Prostate gland (tissue), 2 donors: Measurements from ENCODE around the gene FGF22. TPM values are rescaled to one million over a fixed set of nuclear protein-coding genes. Genes with fewer than 3 reads are reported as not detected.

Experiments used
- DNase-seq: peaks from one replicate; pipeline ENCODE4 v3.0.0-alpha.2; 2019; ENCODE audit warnings: low spot score
- H3K27ac ChIP-seq, 2 donors: fragments of 200-600 bp; sonication (generic); 2 replicates each; pipeline ENCODE4 v1.5.1; 2017 to 2019
- H3K27me3 ChIP-seq: fragments of 200-600 bp; sonication (generic); replicated peaks from 2 replicates; pipeline ENCODE4 v1.5.1; 2019; ENCODE audit not compliant: insufficient read depth
- H3K36me3 ChIP-seq, 2 donors: fragments of 200-600 bp; sonication (generic); 1 replicate in 1 of 2; 2 replicates in 1 of 2; pipeline versions ENCODE4 v1.5.1 to v1.8.1; 2017 to 2019
- H3K4me1 ChIP-seq: fragments of 200-600 bp; sonication (generic); replicated peaks from 2 replicates; pipeline ENCODE4 v1.5.1; 2019
- H3K4me3 ChIP-seq, 2 donors: fragments of 200-600 bp; sonication (generic); 2 replicates each; pipeline ENCODE4 v1.5.1; 2017 to 2019
- H3K9me3 ChIP-seq: fragments of 200-600 bp; sonication (generic); 2 replicates; pipeline ENCODE4 v1.5.1; 2017
- CTCF ChIP-seq, 4 experiments: fragments of 200-600 bp in 2 of 4; fragments of 450-650 bp in 2 of 4; sonication (generic) in 2 of 4; IDR thresholded peaks; 1 replicate in 3 of 4; 2 replicates in 1 of 4; pipeline ENCODE4 v1.5.1; 2016 to 2019; ENCODE audit warnings: antibody characterized with exemption in 4 of 4, mild to moderate bottlenecking in 2 of 4, moderate library complexity in 2 of 4
- POLR2A ChIP-seq: fragments of 450-650 bp; IDR thresholded peaks from one replicate; pipeline ENCODE4 v1.6.1; 2016; ENCODE audit warnings: antibody characterized with exemption, mild to moderate bottlenecking
- POLR2AphosphoS5 ChIP-seq: sonication (generic); formaldehyde crosslinking; IDR thresholded peaks from one replicate; pipeline ENCODE4 v1.6.1; 2017; ENCODE audit warnings: antibody characterized with exemption
- WGBS: methylation state at CpG from one replicate; pipeline ENCODE4 v1.1.5; 2018; 5-methylcytosine and 5-hydroxymethylcytosine counted together
- intact Hi-C: fragments of 100-400 bp; cut with DNase I; formaldehyde crosslinking; loops from one replicate; pipeline ENCODE4 v1.14.2; 2022
- total RNA-seq, 2 donors: library from RNA; depleted of rRNA; stranded (reverse); fragments of >200 nt; gene quantifications; one replicate each; pipeline ENCODE4 v1.1.0, GENCODE V29; 2016

FGF22 gene
- total RNA-seq, 2 donors from 2014 or later: 4.4 TPM; not detected in 1

GRCh38 chr19:592101-592500 lies 47.6 kb upstream of the FGF22 start:
- Histone ChIP-seq H3K27ac (no peak overlapping the region), H3K27me3 (peaks cover 9% of the 10 kb centered on the region), H3K4me1 (peaks cover 5% of the 10 kb centered on the region), H3K36me3 (no peaks in the 10 kb centered on the region), H3K4me3 (no peak overlapping the region), H3K9me3 (no peaks in the 10 kb centered on the region)
- no peak for TF ChIP-seq POLR2AphosphoS5
- no peak for TF ChIP-seq CTCF (IDR thresholded peaks at IDR 0.05)
- WGBS: 86% methylated on average over 12 of the region's 19 CpGs
- intact Hi-C loops: no loop called here
- DNase-seq: no peak

GRCh38 chr19:593055-593454 lies 46.6 kb upstream of the FGF22 start:
- Histone ChIP-seq H3K4me1 (peaks cover 3% of the 10 kb centered on the region), H3K36me3 (no peaks in the 10 kb centered on the region), H3K4me3 (no peak overlapping the region), H3K27ac (no peak overlapping the region), H3K9me3 (no peaks in the 10 kb centered on the region), H3K27me3 (peaks cover 9% of the 10 kb centered on the region)
- TF ChIP-seq POLR2AphosphoS5 (no peak), CTCF (IDR thresholded peaks at IDR 0.05) (no peak), POLR2A (no peak)
- DNase-seq: no peak
- 87% methylated on average over 18 of the region's 18 CpGs for WGBS
- intact Hi-C loops: no loop called here

DNA sequence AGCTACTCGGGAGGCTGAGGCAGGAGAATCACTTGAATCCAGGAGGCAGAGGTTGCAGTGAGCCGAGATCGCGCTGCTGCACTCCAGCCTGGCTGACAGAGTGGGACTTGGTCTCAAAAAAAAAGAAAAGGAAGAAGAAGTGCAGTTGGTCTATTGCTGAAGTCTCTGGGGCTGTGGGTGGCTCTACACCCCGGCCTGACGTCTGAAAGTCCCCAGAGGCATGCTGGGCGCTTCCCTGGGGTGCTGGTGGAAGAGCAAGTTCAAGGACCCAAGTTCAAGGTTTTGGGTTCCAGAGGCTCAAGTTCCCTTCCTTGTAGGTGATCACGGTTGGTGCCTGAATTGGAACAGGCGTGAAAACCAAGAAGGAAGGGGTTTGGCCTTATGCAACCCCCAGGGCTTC lies 46.2 kb upstream of the FGF22 start:
- Histone ChIP-seq H3K4me1 (no peaks in the 10 kb centered on the region), H3K27ac (no peak overlapping the region), H3K9me3 (no peaks in the 10 kb centered on the region), H3K36me3 (no peaks in the 10 kb centered on the region), H3K4me3 (no peak overlapping the region), H3K27me3 (peaks cover 9% of the 10 kb centered on the region)
- 61% methylated on average over 9 of the region's 9 CpGs for WGBS
- DNase-seq: no peak
- no peak for TF ChIP-seq CTCF (IDR thresholded peaks at IDR 0.05)
- TF ChIP-seq POLR2AphosphoS5: no peak
- TF ChIP-seq POLR2A: no peak
- intact Hi-C loops: no loop called here

DNA sequence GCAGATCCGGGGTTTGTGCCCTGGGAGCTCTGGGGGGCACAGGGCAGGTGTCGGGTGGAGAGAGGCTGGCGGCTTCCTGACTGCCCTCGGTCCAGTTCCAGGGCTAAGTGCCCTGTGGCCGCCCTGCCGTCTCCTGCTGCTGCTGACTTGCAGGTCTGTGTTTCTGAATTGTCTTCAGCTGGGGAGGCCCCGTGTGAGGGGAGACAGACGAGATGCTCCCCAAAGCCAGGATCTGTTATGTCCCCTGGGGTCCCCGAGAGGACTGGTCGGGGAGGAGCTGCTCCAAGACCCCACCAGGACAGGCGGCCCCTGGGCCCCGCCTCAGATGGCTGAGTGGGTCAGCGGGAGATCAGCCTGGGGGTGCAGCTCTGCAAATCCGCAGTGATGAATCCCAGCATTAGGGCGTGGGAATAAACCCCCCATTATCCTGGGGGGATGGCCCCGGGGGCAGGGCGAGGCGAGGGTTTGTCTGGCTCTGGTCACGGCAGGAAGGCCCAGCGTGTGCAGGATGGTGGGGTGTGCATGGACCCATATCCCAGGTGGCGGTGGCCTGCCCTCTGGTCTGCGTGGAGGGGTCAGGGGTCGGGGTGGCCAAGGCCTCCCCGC lies 45.3 kb upstream of the FGF22 start:
- TF ChIP-seq CTCF (IDR thresholded peaks at IDR 0.05) (no peak), POLR2AphosphoS5 (no peak), POLR2A (no peak)

More for the DNA sequence above, 45.3 kb upstream of the FGF22 start:
- H3K9me3 ChIP-seq: no peaks in the 10 kb centered on the region
- no peaks in the 10 kb centered on the region for H3K4me1 ChIP-seq
- WGBS: 68% methylated on average over 24 of the region's 24 CpGs
- no peak for DNase-seq
- intact Hi-C loops: no loop called here
- H3K27me3 ChIP-seq: peaks cover 9% of the 10 kb centered on the region
- H3K36me3 ChIP-seq: no peaks in the 10 kb centered on the region
- no peak overlapping the region for H3K4me3 ChIP-seq
- no peak overlapping the region for H3K27ac ChIP-seq
